Spleen (tissue), 11 donors: ENCODE data around the gene CRIP1. TPM values are rescaled to one million over a fixed set of nuclear protein-coding genes. Genes with fewer than 3 reads are reported as not detected.

Experiments used
- DNase-seq: peaks from one replicate; pipeline ENCODE4 v3.0.0-alpha.2; 2020
- H3K27ac ChIP-seq, 8 donors: fragments of 200-600 bp; sonication (generic) in 7 of 8; 1 replicate in 4 of 8; 2 replicates in 4 of 8; pipeline versions ENCODE4 v1.5.0 to v1.8.0; 2016 to 2021; ENCODE audit warnings: inconsistent platforms in 4 of 8, mild to moderate bottlenecking in 4 of 8, moderate library complexity in 1 of 8
- H3K27me3 ChIP-seq, 7 donors: fragments of 200-600 bp; sonication (generic) in 6 of 7; replicated peaks in 1 of 7; 1 replicate in 4 of 7; 2 replicates in 3 of 7; pipeline versions ENCODE4 v1.5.0 to v1.8.0; 2016 to 2021; ENCODE audit warnings: inconsistent platforms in 3 of 7, mild to moderate bottlenecking in 1 of 7
- H3K36me3 ChIP-seq, 6 donors: fragments of 200-600 bp; sonication (generic) in 5 of 6; 1 replicate in 4 of 6; 2 replicates in 2 of 6; pipeline versions ENCODE4 v1.5.0 to v1.8.0; 2016 to 2021; ENCODE audit warnings: inconsistent platforms in 2 of 6
- H3K4me1 ChIP-seq, 6 donors: fragments of 200-600 bp; sonication (generic) in 5 of 6; 1 replicate in 3 of 6; 2 replicates in 3 of 6; pipeline versions ENCODE4 v1.5.0 to v1.8.0; 2016 to 2021; ENCODE audit warnings: inconsistent platforms in 3 of 6
- H3K4me3 ChIP-seq, 8 donors: fragments of 200-600 bp; sonication (generic) in 7 of 8; 1 replicate in 4 of 8; 2 replicates in 4 of 8; pipeline versions ENCODE4 v1.5.0 to v1.8.0; 2016 to 2021; ENCODE audit warnings: inconsistent platforms in 4 of 8, mild to moderate bottlenecking in 4 of 8, moderate library complexity in 2 of 8
- H3K9me3 ChIP-seq, 8 donors: fragments of 200-600 bp; sonication (generic) in 7 of 8; 1 replicate in 4 of 8; 2 replicates in 4 of 8; pipeline versions ENCODE4 v1.5.0 to v1.8.0; 2016 to 2021; ENCODE audit warnings: inconsistent platforms in 4 of 8
- CTCF ChIP-seq, 11 experiments: fragments of 200-600 bp in 7 of 11; fragments of 450-650 bp in 4 of 11; sonication (generic) in 4 of 11; IDR thresholded peaks in 8 of 11; conservative IDR thresholded peaks in 3 of 11; 1 replicate in 7 of 11; 2 replicates in 4 of 11; pipeline versions ENCODE4 v1.4.0 to v1.8.0; 2016 to 2021; ENCODE audit warnings: antibody characterized with exemption in 11 of 11, inconsistent platforms in 4 of 11, mild to moderate bottlenecking in 1 of 11
- POLR2A ChIP-seq, 3 donors: fragments of 450-650 bp; IDR thresholded peaks; one replicate each; pipeline ENCODE4 v1.5.1; 2017; ENCODE audit warnings: antibody characterized with exemption in 3 of 3, mild to moderate bottlenecking in 1 of 3
- POLR2AphosphoS5 ChIP-seq, 3 donors: sonication (generic); formaldehyde crosslinking; IDR thresholded peaks; one replicate each; pipeline ENCODE4 v1.5.1; 2017; ENCODE audit warnings: antibody characterized with exemption in 3 of 3
- WGBS, 5 donors: extraction: QIAGEN DNeasy Blood & Tissue Kit in 3 of 5; methylation state at CpG; one replicate each; pipeline versions ENCODE4 v1.1.5 to v1.1.7; 2013 to 2018; 5-methylcytosine and 5-hydroxymethylcytosine counted together
- intact Hi-C: fragments of 100-400 bp; cut with DNase I; formaldehyde crosslinking; loops from one replicate; pipeline ENCODE4 v1.15.0; 2023; ENCODE audit warnings: low total_unique reads
- polyA plus RNA-seq, 3 donors: library from polyadenylated mRNA; stranded (reverse); fragments of 200-250 nt; gene quantifications; one replicate each; pipeline ENCODE4 v1.2.1, GENCODE V29; 2013
- total RNA-seq, 7 donors: library from RNA; depleted of rRNA in 3 of 7; stranded (reverse); fragments of >200 nt in 3 of 7; fragmentation: NEBNext Ultra II Directional in 4 of 7; extraction: Animal tissue kit (Norgen Biotek cat#: 25700) in 4 of 7; gene quantifications; one replicate each; pipeline versions ENCODE4 v1.1.0 to v1.2.1, GENCODE V29; 2016 to 2021
- donor health status: healthy with polysubstance abuse.
- donor health status: DM: no; HTN: no; CAD: no; lungs with moderate emphysema.
- donor health status: DM: no; HTN: no; CAD: no.
- donor health status: Bipolar disorder and iron deficiency.
- donor health status: healthy.
- donor health status: DM: no; HTN: no; CAD: no.
- donor health status: DM: yes; HTN: yes; CAD: no.

The CRIP1 gene
- total and polyA plus RNA-seq, 10 donors: 20.5 to 349 (median 65.3) TPM

DNA sequence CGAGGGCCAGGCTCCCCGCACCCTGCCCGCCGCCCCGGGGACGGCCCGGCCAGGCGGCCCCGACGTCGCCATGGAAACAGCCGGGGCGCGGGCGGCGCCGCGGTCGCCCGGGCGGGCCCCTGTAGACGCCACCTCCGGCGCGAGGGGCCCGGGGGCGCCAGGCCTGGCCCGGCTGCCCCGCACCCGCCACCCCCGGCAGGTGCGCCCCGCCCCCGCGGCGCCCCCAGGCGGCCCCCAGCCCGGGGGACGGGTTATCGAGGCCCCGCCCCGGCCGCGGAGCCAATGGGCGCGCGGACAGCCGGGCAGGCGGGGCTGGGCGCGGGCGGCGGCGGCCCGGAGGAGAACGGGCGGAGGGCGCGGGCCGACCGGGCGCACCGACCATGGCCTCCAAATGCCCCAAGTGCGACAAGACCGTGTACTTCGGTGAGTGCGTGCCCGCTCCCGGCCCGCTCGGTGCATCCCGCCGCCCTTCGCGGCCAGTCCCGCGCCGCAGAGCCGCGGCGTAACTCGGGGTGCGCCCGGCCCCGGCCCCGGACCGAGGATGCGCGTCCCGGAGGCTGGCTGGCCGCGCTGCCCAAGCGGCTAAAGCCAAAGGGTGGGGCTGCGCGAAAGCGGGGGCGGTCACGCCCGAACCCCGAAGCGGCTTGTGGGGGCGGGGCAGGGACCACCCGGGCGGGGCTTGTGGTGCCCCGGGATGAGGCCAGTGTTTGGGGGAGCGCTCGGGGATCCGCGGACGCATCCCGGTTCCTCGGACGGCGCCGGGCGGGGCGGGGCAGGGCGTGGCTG lies 12.0 kb upstream of the CRIP1 start, which contains the start of gene CRIP2:
TSS of gene CRIP2 (plus strand) at position 339 of the 786 bp plus-strand sequence. CDS start at position 381, 42 bp downstream.
- Histone ChIP-seq H3K4me1 (peaks cover 15 to 93% (median 57%) of the 10 kb centered on the region in 6 donors), H3K36me3 (peaks cover 0 to 34% (median 17%) of the 10 kb centered on the region in 6 donors), H3K27ac (peak within 1 kb of the TSS; percentile 74 to 95 (median 89)), H3K27me3 (peaks cover 0 to 69% (median 44%) of the 10 kb centered on the region in 7 donors), H3K9me3 (no peaks in the 10 kb centered on the region), H3K4me3 (peak within 1 kb of the TSS; percentile 66 to 89 (median 76))
- intact Hi-C loops: no loop called here
- 0 to 1% (median 1%) methylated on average over 8 to 118 of the region's 118 CpGs for WGBS, 5 donors
- peak in 1 of 3 donors; percentile 50 for TF ChIP-seq POLR2AphosphoS5 (IDR thresholded peaks at IDR 0.05)
- no peak for TF ChIP-seq CTCF (IDR thresholded peaks at IDR 0.05 in 8 of 11, conservative IDR thresholded peaks at IDR 0.05 in 3 of 11)
- DNase-seq: no peak

DNA sequence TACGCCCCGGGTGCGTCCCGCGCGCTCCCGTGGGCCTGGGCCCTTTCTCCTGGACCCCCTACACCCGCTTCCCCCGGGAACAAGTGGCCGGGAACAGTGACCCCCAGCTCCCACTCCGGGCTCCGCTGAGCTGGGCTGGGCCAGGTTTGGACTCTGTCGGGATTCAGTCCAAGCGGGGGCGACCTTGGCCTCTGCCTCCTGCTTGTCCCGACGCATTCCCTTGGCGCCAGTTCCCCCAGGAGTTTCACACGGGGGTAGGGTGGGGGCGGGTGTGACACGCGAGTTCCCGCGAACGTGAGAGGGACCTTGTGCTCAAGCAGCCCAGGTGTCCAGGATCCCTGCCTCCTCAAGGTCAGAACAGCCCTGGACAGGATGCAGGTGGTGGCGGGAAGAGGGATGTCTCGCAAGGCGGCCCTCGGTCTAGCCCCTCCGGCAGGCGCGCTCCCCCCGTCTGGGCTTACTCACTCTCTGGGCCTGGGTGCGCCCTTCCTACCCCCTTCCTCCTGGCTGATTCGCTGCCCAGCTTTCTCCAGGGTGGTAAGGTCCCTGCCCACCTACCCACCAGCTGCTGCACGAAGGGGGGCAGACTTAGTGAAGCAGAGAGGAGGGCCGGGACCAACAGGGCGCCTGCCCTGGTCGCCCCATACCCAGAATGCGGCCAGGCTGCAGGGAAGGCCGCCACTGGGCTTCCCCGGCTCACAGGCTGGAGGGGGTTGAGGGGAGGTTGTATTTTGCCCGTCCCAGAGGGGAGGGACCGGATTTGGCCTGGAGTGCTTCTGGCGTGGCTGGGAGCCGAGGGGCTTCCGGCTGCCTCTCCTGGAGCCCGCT lies 11.2 kb upstream of the CRIP1 start:
- H3K4me3 ChIP-seq: peak overlapping the region; percentile 58 to 89 (median 76)
- H3K9me3 ChIP-seq: no peaks in the 10 kb centered on the region
- WGBS, 5 donors: 3 to 11% (median 6%) methylated on average over 16 to 48 of the region's 48 CpGs
- TF ChIP-seq CTCF (IDR thresholded peaks at IDR 0.05 in 8 of 11, conservative IDR thresholded peaks at IDR 0.05 in 3 of 11): no peak
- no peak for TF ChIP-seq POLR2A (IDR thresholded peaks at IDR 0.05)
- TF ChIP-seq POLR2AphosphoS5 (IDR thresholded peaks at IDR 0.05): peak; percentile 43 to 72 (median 62)
- intact Hi-C loops: no loop called here
- H3K27ac ChIP-seq: peak overlapping the region; percentile 74 to 95 (median 89)
- no peak for DNase-seq
- peaks cover 18 to 94% (median 63%) of the 10 kb centered on the region in 6 donors for H3K4me1 ChIP-seq
- H3K36me3 ChIP-seq: peaks cover 0 to 30% (median 9%) of the 10 kb centered on the region in 6 donors
- peaks cover 0 to 77% (median 44%) of the 10 kb centered on the region in 7 donors for H3K27me3 ChIP-seq

- Histone ChIP-seq H3K36me3 (peaks cover 0 to 22% (median 5%) of the 10 kb centered on the region in 6 donors), H3K4me3 (peak overlapping the region; percentile 16 to 89 (median 76)), H3K27me3 (peaks cover 0 to 83% (median 44%) of the 10 kb centered on the region in 7 donors), H3K4me1 (peaks cover 26 to 95% (median 71%) of the 10 kb centered on the region in 6 donors), H3K27ac (peak overlapping the region; percentile 72 to 95 (median 89)), H3K9me3 (no peaks in the 10 kb centered on the region)
- TF ChIP-seq CTCF (IDR thresholded peaks at IDR 0.05 in 8 of 11, conservative IDR thresholded peaks at IDR 0.05 in 3 of 11): no peak
- TF ChIP-seq POLR2AphosphoS5 (IDR thresholded peaks at IDR 0.05): peak; percentile 82 to 91 (median 90)
- TF ChIP-seq POLR2A (IDR thresholded peaks at IDR 0.05): peak in 1 of 3 donors; percentile 63
- intact Hi-C loops: no loop called here
- 26 to 47% (median 42%) methylated on average over 8 to 21 of the region's 21 CpGs for WGBS, 5 donors
- peak; percentile 90 for DNase-seq
Measured at GRCh38 chr14:105476097-105476830, 10.4 kb upstream of the CRIP1 start.
